ENCODE results near the gene ERGIC1. TPM values are rescaled to one million over a fixed set of nuclear protein-coding genes. Genes with fewer than 3 reads are reported as not detected.

Gene ERGIC1
- total and polyA plus RNA-seq, 2 of the 13 experiments (the other 11 are each of a cell fraction or from before 2014, with no cell fraction given), result 78.5 to 184 TPM

- no peak for TF ChIP-seq MYPOP (CRISPR knock-in tag; IDR thresholded peaks at IDR 0.05)
These were observed 56.6 kb downstream of the ERGIC1 start (continued) for GRCh38 chr5:172890659-172891058.

GRCh38 chr5:172891716-172892421 lies 57.8 kb downstream of the ERGIC1 start:
- in situ Hi-C loops (cut with HindIII; ENCODE audit: extremely low pct_ligation_motif_present, low pct_unique_long_range_greater_than_20kb), result no loop called here
- Histone ChIP-seq H3K9me3 (ENCODE audit: low read length) (no peaks in the 10 kb centered on the region), H4K20me1 (ENCODE audit: insufficient read depth, low read length) (no peaks in the 10 kb centered on the region), H3K27ac (ENCODE audit: extremely low read length, insufficient read depth, low read length) (no peak overlapping the region), H3K4me2 (ENCODE audit: low read depth, low read length) (no peak overlapping the region), H2AFZ (ENCODE audit: low read length) (no peak overlapping the region), H3K4me1 (ENCODE audit: insufficient read depth, low read length) (peaks cover 37% of the 10 kb centered on the region), H3K4me3 (replicated peaks in 1 of 3; ENCODE audit: insufficient read depth in 1 of 3, low read depth in 2 of 3, low read length in 3 of 3) (no peak overlapping the region), H3K36me3 (replicated peaks in 1 of 2; ENCODE audit: control insufficient read depth in 1 of 2, insufficient read depth in 2 of 2, low read length in 2 of 2) (peaks cover 24 to 50% of the 10 kb centered on the region in 2 experiments), H3K79me2 (ENCODE audit: insufficient read depth, low read length) (no peaks in the 10 kb centered on the region), H3K9ac (ENCODE audit: insufficient read depth, low read depth, low read length) (no peak overlapping the region), H3K27me3 (ENCODE audit: control insufficient read depth in 1 of 2, insufficient read depth in 2 of 2, low read length in 2 of 2) (no peaks in the 10 kb centered on the region)
- no TSS peak for BruUV-seq (replicated peaks)
- DNase-seq (ENCODE audit: low spot score) (no peak), FAIRE-seq (no peak), ATAC-seq (no peak)
- WGBS (ENCODE audit: low lambda C conversion rate), result 93% methylated on average over 5 of the region's 7 CpGs
- POLR2A ChIA-PET, result interaction anchor here (1.4 kb wide), 1 partner anchor 121 kb away, joined by 6 read pairs; the partner anchor contains the start of gene DUSP1
- intact Hi-C loops (cut with micrococcal nuclease; ENCODE audit: unreplicated experiment), result no loop called here
- CTCF ChIA-PET (ENCODE audit: low intra/inter-chr PET ratio, low total read pairs), result no interaction called here
- no peak for TF ChIP-seq STAT6 (CRISPR knock-in tag; IDR thresholded peaks at IDR 0.05; ENCODE audit: borderline replicate concordance)
